ENCODE measurements around the gene GPR156. TPM values are rescaled to one million over a fixed set of nuclear protein-coding genes. Genes with fewer than 3 reads are reported as not detected.

The GPR156 gene
- total and polyA plus RNA-seq, 10 of the 15 experiments (the other 5 are each of a cell fraction or from before 2014, with no cell fraction given) = 0.08 to 0.15 (median 0.11) TPM; not detected in 6

DNA sequence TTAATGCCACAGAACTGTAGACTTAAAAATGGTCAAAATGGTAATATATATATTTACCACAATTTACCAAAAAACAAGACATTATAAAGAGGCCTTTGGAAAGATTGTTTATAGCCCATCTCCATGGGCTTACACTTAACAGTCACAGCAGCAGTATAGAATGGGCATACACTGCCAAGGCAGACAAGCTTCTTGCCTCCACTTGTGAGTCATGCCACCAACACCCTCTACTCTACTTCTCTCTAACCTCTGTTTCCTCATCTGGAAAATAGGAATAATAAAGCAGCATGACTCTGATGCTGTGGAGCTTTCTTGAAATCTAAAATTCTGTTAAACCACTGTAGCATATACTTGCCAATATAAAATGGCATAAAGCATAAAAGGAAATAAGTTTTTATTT lies 14.4 kb upstream of the GPR156 start:
- no peak overlapping the region for H3K27ac ChIP-seq (ENCODE audit: control insufficient read depth, insufficient read depth)
- ChIA-PET POLR2A (interaction anchor here (0.7 kb wide), 1 partner anchor 265 kb away, joined by 4 read pairs; no protein-coding TSS in a partner anchor), SMC1A (ENCODE audit: uncharacterized antibody, unreplicated experiment) (no interaction called here), RAD21 (ENCODE audit: unreplicated experiment) (no interaction called here), CTCF (interaction anchor here (1.5 kb wide), 1 partner anchor 10 kb away, joined by 4 read pairs; no protein-coding TSS in a partner anchor)
- BruUV-seq (replicated peaks) = no TSS peak
- H3K27me3 ChIP-seq (replicated peaks in 1 of 2; ENCODE audit: control insufficient read depth in 2 of 2, insufficient read depth in 2 of 2, low read length in 1 of 2) = no peaks in the 10 kb centered on the region
- H4K20me1 ChIP-seq (ENCODE audit: control insufficient read depth, insufficient read depth) = no peaks in the 10 kb centered on the region
- no peak overlapping the region for H2AFZ ChIP-seq (ENCODE audit: control insufficient read depth, low read depth, low read length)
- no peak overlapping the region for H3K4me2 ChIP-seq (ENCODE audit: control insufficient read depth, insufficient read depth)
- FAIRE-seq (no peak), DNase-seq (ENCODE audit: low read depth, low spot score) (no peak), ATAC-seq (no peak)
- no peaks in the 10 kb centered on the region for H3K9me3 ChIP-seq (replicated peaks; ENCODE audit: control insufficient read depth, insufficient read depth, low read length)
- no peaks in the 10 kb centered on the region for H3K79me2 ChIP-seq (ENCODE audit: control insufficient read depth, insufficient read depth, low read length)
- intact Hi-C loops (cut with micrococcal nuclease; ENCODE audit: unreplicated experiment) = no loop called here
- H3K4me1 ChIP-seq (ENCODE audit: control insufficient read depth, insufficient read depth, low read length) = no peaks in the 10 kb centered on the region
- in situ Hi-C loops (cut with MboI) = no loop called here
- H3K9ac ChIP-seq (ENCODE audit: control insufficient read depth, insufficient read depth, low read length) = no peak overlapping the region
- no peak overlapping the region for H3K4me3 ChIP-seq
- no peaks in the 10 kb centered on the region for H3K36me3 ChIP-seq (ENCODE audit: control insufficient read depth in 2 of 2, insufficient read depth in 2 of 2, low read length in 1 of 2)
- TF ChIP-seq RAD21 (IDR thresholded peaks at IDR 0.05; ENCODE audit: insufficient read depth, low read depth, low read length) = no peak
- no peak for TF ChIP-seq FOXM1 (IDR thresholded peaks at IDR 0.05; ENCODE audit: low read depth, low read length)
- TF ChIP-seq, protein P1, sequence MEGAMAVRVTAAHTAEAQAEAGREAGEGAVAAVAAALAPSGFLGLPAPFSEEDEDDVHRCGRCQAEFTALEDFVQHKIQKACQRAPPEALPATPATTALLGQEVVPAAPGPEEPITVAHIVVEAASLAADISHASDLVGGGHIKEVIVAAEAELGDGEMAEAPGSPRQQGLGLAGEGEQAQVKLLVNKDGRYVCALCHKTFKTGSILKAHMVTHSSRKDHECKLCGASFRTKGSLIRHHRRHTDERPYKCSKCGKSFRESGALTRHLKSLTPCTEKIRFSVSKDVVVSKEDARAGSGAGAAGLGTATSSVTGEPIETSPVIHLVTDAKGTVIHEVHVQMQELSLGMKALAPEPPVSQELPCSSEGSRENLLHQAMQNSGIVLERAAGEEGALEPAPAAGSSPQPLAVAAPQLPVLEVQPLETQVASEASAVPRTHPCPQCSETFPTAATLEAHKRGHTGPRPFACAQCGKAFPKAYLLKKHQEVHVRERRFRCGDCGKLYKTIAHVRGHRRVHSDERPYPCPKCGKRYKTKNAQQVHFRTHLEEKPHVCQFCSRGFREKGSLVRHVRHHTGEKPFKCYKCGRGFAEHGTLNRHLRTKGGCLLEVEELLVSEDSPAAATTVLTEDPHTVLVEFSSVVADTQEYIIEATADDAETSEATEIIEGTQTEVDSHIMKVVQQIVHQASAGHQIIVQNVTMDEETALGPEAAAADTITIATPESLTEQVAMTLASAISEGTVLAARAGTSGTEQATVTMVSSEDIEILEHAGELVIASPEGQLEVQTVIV (IDR thresholded peaks at IDR 0.05; ENCODE audit: borderline replicate concordance, partially characterized antibody) = no peak
- no peak for TF ChIP-seq KDM1A (IDR thresholded peaks at IDR 0.05; ENCODE audit: borderline replicate concordance)
- no peak for TF ChIP-seq BHLHE40 (IDR thresholded peaks at IDR 0.05; ENCODE audit: borderline replicate concordance in 1 of 2, low read depth in 2 of 2, low read length in 1 of 2)
- no peak for TF ChIP-seq NFYB (IDR thresholded peaks at IDR 0.05; ENCODE audit: insufficient read depth, low read depth, low read length)
- no peak for TF ChIP-seq BCLAF1 (IDR thresholded peaks at IDR 0.05)
- TF ChIP-seq TCF7 (IDR thresholded peaks at IDR 0.05; ENCODE audit: borderline replicate concordance) = no peak
- no peak for TF ChIP-seq EP300 (IDR thresholded peaks at IDR 0.05; ENCODE audit: borderline replicate concordance in 1 of 2, control insufficient read depth in 1 of 2, low read depth in 2 of 2, low read length in 2 of 2)
- TF ChIP-seq CHD1 (IDR thresholded peaks at IDR 0.05; ENCODE audit: low read depth, low read length) = no peak
- no peak for TF ChIP-seq CBFB (IDR thresholded peaks at IDR 0.05; ENCODE audit: low read depth)
- no peak for TF ChIP-seq SREBF2 (IDR thresholded peaks at IDR 0.05; ENCODE audit: low read length)
- no peak for TF ChIP-seq PRDM15 (CRISPR knock-in tag; IDR thresholded peaks at IDR 0.05)
- no peak for TF ChIP-seq EZH2 (IDR thresholded peaks at IDR 0.05; ENCODE audit: borderline replicate concordance, control insufficient read depth, low read depth, low read length)
- no peak for TF ChIP-seq MYC (IDR thresholded peaks at IDR 0.05; ENCODE audit: insufficient read depth, insufficient read length, insufficient replicate concordance, low read length, severe bottlenecking)
- no peak for TF ChIP-seq JUND (IDR thresholded peaks at IDR 0.05; ENCODE audit: low read depth, low read length)

Data from GM12878 (cell line).